GM10248 (cell line): Measurements from ENCODE around the gene DES.
"Not testable (repeated sequence)": the region's sequence is repeated elsewhere in the genome, so short reads cannot be mapped to it uniquely, and the experiment has no call there.

Source experiments
- CTCF ChIA-PET: fragments of 300-600 bp; sonication (Branson Sonifier 250); formaldehyde crosslinking; extraction: SDS; loops from one replicate; lab custom pipeline; 2021; ENCODE audit warnings: antibody characterized with exemption; lab: Yijun Ruan, JAX
- POLR2A ChIA-PET: fragments of 350-650 bp; sonication (Branson Sonifier 250); formaldehyde crosslinking; extraction: SDS; loops from one replicate; lab custom pipeline; 2020; ENCODE audit warnings: antibody characterized with exemption; lab: Yijun Ruan, JAX
- DNase-seq: peaks from one replicate; pipeline ENCODE4 v3.0.0; 2012; ENCODE audit errors: extremely low spot score
- TF ChIP-seq, protein P1 (sequence below): IDR thresholded peaks from 2 replicates; pipeline ENCODE4 v1.5.1; 2012; ENCODE audit warnings: mild to moderate bottlenecking, low read depth; ENCODE audit errors: extremely low read depth, missing control alignments, control extremely low read depth

The DES gene

DNA sequence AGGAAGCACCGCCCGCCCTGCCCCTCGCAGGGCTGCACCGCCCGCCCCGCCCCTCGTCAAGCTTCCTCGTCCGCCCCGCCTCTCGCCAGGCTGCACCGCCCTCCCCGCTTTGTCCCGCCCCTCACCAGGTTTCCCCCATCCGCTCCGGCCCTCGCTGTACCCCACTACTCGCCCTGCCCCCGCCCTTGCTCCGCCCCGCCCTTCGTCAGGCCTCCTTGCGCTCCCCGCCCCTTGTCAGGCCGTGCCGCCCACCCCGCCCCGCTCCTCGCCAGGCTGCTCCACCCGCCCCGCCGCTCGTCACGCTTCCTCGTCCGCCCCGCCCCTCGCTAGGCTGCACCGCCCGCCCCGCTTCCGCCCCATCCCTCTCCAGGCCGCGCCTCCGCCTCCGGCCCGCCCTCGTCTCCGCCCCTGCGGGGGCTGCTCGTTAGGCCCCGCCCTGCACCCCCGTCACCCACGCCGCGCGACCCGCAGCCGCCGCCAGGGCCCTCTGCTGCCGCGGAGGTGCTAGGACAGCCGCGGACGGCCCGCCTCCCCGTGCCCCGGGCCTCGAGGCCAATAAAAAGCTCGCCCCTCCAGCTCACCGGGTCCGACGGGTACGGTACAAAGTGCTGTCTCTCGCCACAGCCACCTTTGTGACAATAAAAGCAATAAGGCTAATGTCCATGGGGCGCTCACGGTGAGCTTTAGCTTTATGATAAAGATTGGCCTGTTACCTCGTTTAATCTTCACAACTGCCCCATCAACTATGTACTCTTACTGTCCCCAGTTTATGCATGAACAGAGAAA lies 29.9 kb upstream of the DES start:
- ChIA-PET CTCF (interaction anchor here (0.6 to 6.8 kb wide), 28 partner anchors 10 to 408 kb away, joined by 3 to 76 read pairs (median 4); partner anchors contain the start of genes CHPF, GMPPA and NHEJ1), POLR2A (interaction anchor here (0.5 to 1.7 kb wide), 12 partner anchors 10 to 411 kb away, joined by 3 to 10 read pairs (median 4); partner anchors contain the start of genes CNPPD1, DNAJB2 and GMPPA)
- TF ChIP-seq, protein P1, sequence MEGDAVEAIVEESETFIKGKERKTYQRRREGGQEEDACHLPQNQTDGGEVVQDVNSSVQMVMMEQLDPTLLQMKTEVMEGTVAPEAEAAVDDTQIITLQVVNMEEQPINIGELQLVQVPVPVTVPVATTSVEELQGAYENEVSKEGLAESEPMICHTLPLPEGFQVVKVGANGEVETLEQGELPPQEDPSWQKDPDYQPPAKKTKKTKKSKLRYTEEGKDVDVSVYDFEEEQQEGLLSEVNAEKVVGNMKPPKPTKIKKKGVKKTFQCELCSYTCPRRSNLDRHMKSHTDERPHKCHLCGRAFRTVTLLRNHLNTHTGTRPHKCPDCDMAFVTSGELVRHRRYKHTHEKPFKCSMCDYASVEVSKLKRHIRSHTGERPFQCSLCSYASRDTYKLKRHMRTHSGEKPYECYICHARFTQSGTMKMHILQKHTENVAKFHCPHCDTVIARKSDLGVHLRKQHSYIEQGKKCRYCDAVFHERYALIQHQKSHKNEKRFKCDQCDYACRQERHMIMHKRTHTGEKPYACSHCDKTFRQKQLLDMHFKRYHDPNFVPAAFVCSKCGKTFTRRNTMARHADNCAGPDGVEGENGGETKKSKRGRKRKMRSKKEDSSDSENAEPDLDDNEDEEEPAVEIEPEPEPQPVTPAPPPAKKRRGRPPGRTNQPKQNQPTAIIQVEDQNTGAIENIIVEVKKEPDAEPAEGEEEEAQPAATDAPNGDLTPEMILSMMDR, result peak; percentile 60
- peak; percentile 99 for DNase-seq

DNA sequence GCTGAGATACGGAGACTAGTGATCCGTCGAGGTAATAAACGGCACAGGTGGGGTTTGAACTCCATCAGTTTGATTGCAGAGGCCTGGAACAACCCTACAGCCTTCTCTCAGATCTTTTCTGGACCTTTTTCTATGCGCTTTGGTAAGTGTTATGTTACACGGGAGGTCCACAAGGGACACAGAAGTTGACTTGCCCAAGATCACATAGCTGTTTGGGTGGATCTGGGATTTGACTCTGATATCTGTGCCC lies 29.3 kb upstream of the DES start:
- ChIA-PET POLR2A (interaction anchor here (0.6 kb wide), 1 partner anchor 169 kb away, joined by 7 read pairs; no protein-coding TSS in a partner anchor), CTCF (interaction anchor here (0.8 to 6.8 kb wide), 20 partner anchors 9 to 330 kb away, joined by 3 to 76 read pairs (median 4); partner anchors contain the start of genes GMPPA and NHEJ1)
- no peak for DNase-seq
- TF ChIP-seq, protein P1, result no peak

DNA sequence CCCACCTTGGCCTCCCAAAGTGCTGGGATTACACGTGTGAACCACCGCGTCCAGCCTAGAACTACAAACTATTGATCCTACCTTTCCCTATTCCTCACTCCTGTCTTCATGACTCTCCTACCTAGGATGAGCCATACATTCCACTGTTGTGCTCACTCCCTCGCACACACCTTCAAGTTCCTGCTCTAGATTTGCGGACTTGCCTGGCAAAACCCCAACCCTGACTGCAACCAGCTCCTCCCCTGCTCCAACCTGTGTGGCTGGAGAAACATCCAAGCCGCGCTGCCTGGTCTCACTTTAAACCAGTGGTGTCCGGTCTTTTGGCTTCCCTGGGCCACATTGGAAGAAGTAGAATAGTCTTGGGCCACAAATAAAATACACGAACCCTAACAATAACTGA lies 25.4 kb upstream of the DES start:
- TF ChIP-seq, protein P1, result no peak
- ChIA-PET CTCF (interaction anchor here (1.3 to 6.8 kb wide), 3 partner anchors 11 to 137 kb away, joined by 3 to 76 read pairs (median 7); no protein-coding TSS in a partner anchor), POLR2A (interaction anchor here (0.6 kb wide), 1 partner anchor 140 kb away, joined by 8 read pairs; the partner anchor contains the start of gene TUBA4B)
- DNase-seq, result no peak

DNA sequence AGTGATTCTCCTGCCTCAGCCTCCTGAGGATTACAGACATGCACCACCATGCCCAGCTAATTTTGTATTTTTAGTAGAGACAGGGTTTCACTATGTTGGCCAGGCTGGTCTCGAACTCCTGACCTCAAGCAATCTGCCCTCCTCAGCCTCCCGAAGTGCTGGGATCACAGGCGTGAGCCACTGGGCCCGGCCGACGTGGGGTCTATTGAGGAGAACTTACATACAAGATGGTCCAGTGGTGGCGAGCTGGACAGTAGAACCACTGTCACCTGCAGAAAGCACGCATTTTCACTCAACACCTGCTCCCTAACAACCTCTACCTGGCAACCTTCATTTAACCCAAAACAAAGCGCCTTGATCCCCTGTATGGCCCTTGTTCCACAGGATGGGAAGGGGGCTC lies 23.1 kb upstream of the DES start:
- DNase-seq, POLR2A ChIA-PET: not testable (repeated sequence)
- CTCF ChIA-PET, result interaction anchor here (1.0 to 1.3 kb wide), 2 partner anchors 9 to 13 kb away, joined by 3 to 5 read pairs; no protein-coding TSS in a partner anchor

DNA sequence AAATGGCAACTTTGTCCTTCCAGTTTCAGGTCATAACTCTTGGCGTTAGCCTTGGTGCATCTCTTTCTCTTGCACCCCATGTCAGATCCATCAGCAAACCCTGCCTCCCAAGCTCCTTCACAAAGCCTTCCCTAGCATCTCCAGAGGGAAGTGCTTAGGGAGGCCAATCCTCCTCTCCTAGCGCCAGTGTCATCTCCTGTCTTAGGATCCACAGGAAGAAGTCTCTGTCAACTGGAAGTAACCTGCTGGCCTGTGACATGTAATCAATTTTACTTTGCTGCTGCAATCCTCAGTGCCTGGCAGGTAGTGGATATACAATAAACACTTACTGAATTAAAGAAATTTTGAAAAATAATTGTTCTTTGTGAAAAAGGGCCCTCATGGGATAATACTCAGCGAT lies 22.6 kb upstream of the DES start:
- POLR2A ChIA-PET, result no interaction called here
- CTCF ChIA-PET, result interaction anchor here (1.0 to 1.3 kb wide), 4 partner anchors 9 to 134 kb away, joined by 3 to 5 read pairs (median 3); no protein-coding TSS in a partner anchor
- no peak for DNase-seq
- TF ChIP-seq, protein P1, result no peak

- TF ChIP-seq, protein P1, result no peak
- no peak for DNase-seq
- POLR2A ChIA-PET, result interaction anchor here (0.6 kb wide), 1 partner anchor 59 kb away, joined by 5 read pairs; no protein-coding TSS in a partner anchor
- CTCF ChIA-PET, result interaction anchor here (1.2 to 2.7 kb wide), 4 partner anchors 8 to 133 kb away, joined by 3 to 9 read pairs (median 4); no protein-coding TSS in a partner anchor
Observed at GRCh38 chr2:219396863-219397457, 21.2 kb upstream of the DES start.
